Measurements from ENCODE around the gene KRT83. TPM values are rescaled to one million over a fixed set of nuclear protein-coding genes. Genes with fewer than 3 reads are reported as not detected.
"Not testable (repeated sequence)": the region's sequence is repeated elsewhere in the genome, so short reads cannot be mapped to it uniquely, and the experiment has no call there.

Gene KRT83
- polyA plus RNA-seq, 1 donor = not detected

DNA sequence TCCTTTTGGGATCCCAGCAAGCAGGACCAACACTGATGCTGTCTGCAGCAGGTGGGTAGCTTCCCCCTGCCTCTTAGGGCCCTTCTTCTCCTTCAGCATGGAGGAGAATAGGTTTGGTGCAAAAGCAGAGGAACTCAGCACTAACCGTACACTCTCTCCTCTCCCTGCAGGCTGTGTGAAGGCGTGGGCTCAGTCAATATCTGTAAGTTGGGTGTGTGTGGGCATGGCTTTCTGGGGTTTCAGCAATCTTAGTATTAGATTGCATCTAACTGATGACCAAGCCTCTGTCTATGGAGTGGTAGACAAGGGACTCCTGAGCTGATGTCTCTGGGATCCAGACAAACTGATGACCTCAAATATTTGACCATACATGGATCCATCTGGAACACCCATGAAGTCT lies 31.8 kb upstream of the KRT83 start:
- no peak for DNase-seq

DNA sequence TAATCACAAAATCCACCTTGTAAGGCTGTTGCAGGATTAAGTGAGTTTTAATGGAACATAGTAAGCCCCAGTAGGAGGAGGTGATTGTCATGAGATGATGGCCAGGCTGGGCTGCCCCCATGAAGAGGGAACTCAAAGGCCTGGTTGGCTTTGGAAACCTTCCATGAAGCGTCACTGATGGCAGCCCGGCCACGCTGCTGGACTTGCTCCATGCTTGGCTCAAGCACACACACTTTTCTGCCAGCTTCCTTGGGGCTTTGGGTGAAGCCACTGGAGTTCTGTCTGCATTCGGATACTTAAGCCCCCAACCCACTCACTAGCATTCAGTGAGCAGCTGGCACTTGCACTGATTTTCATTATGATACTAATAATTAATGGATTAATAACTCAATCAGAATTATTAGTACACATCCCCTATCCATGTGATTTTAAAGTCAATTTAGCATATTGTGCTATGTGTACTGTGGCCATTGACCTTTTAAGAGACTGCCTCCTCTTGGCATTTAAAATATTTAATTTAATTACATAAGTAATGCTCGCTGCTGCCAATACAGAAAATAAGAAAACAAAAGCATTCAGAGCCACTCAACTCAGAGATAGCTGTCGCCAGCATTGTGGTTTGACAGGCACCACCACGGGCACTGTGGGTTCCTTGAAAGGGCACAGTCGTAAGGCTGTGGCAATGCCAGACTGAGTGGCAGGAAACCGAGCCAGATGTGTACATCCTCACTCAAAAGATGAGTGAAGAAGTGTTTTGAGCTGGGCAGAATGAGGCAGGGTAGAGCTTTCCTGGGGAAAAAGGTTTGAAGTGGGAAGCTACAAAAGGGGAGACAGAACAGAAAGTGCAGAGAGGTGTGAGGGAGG lies 30.2 kb upstream of the KRT83 start:
- DNase-seq = no peak

DNA sequence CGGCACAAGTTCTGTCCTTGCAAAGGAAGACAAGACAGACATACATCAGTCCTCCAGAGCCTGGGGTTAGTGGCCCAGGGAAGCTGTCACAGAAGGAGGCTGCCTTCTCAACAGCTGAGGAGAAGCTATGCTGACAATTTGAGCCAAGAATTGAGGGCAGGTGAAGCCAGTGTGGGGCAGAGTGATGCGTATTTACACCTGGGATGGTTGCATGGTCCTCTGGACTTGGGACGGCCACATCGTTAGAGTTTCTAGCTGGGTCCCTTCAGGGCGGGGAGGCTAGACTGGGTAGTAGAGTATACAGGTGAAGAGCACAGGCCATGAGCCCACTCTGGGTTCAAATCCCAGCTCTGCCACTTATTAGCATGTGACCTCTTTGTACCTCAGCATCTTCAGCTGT lies 29.6 kb upstream of the KRT83 start:
- no peak for DNase-seq

DNA sequence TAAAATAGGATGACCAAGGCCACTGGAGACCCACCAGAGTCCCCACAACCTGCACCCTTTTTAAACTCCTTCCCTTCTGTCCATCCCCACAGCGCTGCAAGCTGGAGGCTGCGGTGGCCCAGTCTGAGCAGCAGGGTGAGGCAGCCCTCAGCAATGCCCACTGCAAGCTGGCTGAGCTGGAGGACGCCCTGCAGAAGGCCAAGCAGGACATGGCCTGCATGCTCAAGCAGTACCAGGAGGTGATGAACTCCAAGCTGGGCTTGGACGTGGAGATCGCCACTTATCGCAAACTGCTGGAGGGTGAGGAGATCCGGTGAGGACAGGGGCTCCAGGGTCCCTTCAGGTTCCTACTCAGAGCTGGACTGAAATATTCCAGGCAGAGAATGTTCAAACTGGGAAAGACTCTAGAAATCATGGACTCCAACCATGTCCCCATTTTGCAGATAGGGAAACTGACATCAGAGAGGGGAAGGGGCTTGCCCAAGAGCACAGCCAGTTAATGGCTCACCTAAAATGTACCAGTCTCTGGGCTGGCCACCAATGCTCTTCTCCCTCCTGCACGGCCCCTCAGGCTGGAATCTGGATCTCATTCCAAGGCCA lies 28.9 kb upstream of the KRT83 start:
- DNase-seq = no peak

DNA sequence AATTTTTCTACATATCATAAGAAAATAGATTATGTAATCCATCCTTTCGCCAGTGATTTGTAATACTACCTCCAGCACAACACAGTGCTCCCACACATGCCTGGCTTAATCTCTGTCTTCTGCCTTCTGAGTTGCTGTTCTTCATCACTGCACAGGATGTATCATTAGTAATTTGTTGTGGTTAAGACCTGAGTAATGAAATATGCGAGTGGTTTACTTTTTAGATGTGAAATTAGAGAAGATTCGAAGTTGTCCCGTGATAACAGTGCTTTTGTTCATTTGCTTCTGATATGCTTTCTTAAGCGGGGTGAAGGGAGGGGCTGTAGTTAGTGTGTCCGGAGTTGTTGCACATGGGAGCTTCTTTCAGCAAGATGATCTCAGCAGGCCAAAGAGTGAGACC lies 28.0 kb upstream of the KRT83 start:
- no peak for DNase-seq

DNA sequence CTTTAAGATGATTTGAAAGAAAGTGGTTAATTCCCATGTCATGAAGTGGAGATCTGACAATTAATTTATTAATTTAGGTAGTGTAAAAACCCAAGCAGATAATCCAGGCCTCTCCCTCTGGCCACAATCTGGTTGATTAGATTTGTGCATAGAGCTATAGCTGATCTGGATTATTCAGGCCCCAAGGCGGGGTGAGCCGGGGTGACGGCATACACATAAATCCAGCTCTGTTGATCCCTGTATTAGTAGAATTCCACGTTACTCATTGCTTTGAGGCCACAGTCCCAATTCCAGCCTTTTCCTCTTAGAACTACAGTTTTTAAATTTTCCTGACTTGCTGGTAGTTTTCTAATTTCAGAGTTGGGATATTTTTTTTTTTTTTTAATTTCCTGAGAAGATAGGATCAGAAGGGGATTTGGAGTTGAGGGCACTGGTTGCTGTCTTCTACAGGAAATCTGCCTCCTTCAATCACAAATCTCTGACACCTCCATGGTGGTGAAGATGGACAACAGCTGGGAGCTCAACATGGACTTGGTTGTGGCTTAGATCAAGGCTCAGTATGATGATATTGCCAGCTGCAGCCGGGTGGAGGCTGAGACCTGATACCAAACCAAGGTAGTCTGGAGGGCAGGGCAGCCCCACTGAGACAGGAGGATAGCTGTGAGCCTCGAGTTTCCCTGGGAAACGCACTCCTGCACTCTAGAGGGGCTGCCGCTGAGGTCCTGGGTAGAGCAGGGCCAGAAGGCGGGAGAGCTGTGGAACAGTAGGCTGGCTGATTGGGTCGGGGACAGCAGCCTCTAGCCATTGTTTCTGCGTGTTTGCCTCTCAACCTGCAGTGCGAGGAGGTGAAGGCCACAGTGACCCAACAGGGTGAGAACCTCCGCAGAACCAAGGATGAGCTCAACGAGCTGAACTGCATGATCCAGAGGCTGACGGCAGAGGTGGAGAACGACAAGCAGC lies 26.6 kb upstream of the KRT83 start:
- DNase-seq = no peak

DNA sequence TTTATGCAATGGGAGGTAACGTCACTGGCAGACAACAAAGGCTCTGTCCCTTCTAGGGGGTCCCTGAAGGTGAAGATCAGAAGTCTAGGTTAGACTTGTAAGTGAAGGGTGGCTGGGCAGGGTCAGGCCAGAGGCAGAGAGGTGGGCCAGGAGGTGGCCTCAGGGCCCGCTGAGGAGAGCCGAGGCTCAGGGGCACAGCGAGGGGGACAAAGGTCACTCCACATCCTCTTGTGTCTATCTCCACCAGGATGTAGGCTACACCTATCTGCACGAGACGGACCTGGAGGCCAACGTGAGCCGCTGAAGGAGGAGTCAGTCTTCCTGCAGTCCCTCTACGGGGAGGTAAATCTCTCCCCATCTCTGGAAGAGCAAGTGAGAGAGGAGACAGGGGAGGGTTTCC lies 25.8 kb upstream of the KRT83 start:
- DNase-seq = no peak

DNA sequence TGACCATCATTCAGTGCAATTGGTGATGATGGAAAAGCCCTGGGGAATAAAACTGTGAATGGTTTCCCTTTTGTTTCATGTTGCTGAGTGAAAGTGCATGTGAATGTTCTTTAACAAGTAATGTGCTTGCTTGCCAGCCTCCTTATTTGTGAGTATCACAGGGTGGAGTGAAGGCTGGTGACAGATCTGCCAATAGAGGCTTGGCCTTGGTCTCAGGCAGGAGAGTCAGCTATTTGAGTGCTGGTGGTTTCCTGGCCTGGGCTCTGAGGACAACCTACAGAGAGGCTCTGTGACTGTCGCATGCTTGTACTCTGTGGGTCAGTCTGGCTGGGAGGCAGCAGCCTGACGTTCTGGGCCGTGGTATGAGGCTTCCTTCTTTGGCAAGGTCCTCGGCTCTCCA lies 25.4 kb upstream of the KRT83 start:
- no peak for DNase-seq

DNA sequence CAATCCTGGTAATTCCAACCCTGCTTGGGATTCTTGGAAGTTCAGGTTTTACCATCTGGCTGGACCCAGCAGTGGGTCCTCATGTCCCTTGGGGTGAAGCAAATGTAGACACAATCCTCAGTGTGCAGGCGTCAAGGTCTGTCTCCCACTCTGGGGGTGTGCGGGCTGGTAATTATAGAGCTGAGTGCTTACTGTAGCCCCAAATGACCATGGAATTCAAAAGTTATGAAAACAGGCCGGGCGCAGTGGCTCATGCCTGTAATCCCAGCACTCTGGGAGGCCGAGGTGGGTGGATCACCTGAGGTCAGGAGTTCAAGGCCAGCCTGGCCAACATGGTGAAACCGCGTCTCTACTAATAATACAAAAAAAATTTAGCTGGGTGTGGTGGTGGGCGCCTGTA lies 23.8 kb upstream of the KRT83 start:
- DNase-seq = not testable (repeated sequence)

DNA sequence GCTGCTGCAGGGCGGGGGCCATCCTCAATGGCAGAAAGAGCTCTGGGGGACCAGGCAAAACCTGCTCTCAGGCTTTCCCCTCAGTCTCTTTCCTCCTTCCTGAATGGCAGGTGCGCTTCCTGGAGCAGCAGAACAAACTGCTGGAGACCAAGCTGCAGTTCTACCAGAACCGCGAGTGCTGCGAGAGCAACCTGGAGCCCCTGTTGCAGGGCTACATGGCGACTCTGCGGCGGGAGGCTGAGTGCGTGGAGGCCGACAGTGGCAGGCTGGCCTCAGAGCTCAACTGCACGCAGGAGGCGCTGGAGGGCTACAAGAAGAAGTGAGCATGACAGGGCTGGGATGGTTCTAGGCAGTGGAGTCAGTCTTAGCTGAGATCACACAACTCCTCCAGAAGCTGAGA lies 22.9 kb upstream of the KRT83 start:
- DNase-seq = no peak

DNA sequence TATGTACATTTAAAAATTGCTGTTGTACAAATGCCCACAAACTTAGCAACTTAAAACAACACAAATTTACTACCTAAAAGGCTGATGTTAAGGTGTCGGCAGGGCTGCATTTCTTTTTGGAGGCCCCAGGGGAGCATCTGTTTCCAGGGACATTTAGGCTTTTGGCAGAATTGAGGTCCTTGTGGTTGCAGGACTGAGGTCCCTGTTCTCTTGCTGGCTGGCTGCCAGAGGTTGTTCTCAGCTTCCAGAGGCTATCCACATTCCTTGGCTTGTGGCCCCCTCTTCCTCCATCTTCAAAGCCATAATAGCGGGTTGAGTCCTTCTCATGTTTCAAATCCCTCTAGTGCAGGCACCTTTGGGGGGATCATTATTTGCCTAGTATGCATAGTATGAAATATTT lies 22.4 kb upstream of the KRT83 start:
- DNase-seq = no peak

DNA sequence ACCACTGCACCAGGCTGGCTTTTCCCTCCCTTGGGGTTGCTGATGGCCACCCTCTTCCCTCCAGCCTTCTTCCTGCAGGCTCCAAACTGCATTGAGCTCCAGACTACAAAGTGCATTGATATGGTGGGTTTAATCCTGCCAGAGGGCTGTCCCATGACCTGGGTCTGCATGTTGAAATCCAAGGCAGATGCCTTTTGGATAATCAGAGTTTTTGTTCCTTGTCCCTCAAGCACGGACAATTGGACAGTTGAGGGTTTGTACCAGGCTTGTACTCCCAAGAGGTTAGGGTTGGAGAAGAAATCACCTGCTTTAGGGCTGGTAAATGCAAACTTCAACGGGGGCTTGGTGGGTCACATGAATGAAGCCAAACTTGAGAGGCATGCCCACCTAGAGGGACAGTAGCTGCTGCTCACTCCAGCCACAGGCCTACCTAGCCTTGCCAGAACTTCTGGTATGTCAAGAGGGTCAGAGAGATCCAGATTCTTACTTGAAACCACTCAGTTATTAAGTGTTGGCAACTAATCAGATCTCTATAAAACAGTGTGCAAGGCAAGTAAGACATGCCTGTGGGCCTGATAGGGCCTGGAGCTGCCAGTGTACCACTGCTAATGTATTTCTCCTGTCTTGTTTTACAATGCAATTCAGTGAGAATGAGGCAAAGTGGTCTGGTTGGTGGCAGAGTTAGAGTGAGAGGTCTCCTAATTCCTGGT lies 21.7 kb upstream of the KRT83 start:
- no peak for DNase-seq

DNA sequence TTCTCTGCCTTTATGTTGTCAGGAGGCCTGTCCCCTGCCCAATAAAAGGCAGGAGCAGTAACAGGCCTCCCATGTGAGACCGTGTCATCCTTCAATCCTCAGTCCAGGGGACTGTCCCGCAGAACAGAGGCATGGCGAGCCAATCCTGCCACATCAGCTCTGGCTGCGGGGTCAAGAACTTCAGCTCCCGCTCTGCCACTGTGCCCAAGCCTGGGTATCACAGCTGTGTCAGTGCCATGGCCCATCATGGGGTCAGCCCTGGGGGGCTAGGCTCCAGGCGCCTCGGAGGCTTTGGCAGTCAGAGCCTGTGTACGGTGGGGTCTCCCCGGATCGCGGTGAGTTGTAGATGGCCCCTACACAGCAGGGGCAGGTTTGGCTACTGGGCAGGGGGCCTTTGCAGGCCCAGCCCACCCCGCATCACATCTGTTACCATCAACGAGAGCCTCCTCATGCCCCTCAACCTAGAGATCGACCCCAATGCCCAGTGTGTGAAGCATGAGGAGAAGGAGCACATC lies 19.9 kb upstream of the KRT83 start:
- DNase-seq = no peak

DNA sequence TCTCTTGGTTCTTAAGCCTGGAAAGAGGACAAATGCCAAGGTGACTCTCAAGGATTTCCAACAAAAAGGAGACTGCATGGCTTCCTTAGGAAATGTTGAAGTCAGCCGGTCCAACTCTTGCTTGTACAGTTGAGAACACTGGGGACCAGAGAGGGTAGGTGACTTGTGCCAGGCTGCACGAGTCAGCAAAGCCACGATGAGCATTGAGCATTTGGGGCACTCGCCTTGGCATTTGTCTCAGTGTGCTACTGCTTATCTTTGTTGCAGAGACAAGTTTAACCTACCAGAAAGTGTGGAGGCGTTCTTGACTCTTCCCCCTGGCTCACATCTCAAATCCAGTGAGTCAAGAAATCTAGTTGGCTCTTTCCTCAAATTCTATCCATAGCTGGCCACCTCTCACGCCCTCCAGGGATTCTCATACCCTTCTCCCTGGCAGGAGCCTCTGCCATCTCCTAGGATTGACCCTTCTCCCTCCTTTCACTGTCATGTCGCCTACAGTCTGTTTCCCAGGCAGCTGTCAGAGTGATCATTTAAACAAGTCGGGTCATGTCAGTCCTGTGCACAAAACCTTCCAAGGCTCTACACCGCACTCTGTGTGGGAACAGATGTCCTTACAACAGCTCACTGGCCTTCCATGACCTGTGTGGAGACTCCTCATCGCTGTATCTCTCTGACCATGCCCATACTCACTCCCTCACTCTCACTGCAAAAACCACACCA lies 17.2 kb upstream of the KRT83 start:
- no peak for DNase-seq

DNA sequence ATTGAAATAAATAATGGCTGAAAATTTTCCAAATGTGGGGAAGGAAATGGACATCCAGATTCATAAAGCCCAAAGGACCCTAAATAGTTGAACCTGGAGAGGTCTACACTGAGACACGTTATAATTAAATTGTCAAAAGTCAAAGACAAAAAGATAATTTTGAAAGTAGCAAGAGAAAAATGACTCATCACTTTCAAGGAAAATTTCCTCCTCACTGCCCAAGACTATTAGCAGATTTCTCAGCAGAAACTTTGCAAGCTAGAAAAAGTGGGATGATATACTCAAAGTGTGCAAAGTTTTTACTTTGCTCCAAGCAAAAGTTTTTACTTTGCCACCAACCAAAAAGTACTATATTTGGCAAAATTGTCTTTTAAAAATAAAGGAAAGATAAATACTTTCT lies 15.9 kb upstream of the KRT83 start:
- DNase-seq = no peak

DNA sequence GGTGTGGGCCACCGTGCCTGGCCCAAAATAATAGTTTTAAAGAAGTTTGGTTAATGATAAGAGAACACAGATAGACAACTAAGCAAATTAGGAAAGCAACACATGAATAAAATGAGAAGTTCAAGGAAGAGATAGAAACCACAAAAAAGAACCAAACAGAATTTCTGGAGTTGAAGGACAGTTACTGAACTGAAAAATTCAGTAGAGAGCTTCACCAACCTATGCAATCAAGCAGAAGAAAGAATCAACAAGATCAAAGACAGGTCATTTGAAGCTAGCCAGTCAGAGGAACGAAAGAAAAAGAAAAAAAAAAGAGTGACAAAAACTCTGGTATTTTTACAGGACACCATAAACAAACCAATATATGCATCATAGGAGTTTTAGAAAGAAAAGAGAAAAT lies 15.4 kb upstream of the KRT83 start:
- DNase-seq = no peak

DNA sequence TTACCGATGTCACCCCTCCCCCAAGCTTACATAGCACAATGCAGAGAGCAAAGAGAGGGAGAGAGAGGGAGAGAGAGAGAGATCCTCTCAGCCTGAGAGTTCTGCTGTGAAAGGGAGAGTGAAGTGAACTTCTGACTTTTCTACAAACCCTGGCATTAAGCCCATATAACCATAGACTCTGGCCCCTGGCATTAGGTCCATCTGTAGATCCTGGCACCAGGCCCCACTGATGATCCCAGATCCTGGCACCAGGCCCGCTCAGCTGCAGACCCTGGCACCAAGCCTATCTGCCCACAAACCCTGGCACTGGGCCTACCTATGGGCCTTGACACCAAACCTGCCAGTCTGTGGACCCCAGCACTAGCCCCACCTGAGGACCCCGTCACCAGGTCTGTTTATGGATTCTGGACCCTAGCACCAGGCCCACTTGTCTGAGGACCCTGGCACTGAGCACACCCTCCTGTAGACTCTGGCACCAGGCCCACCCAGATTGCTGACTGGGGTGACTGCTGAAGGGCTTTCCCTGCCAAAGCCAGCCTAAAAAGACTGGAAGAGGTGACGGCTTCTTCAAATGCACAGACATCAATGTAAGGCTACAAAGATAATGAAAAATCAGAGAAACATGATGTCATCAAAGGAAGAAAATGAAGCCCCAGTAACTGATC lies 14.5 kb upstream of the KRT83 start:
- DNase-seq = no peak

DNA sequence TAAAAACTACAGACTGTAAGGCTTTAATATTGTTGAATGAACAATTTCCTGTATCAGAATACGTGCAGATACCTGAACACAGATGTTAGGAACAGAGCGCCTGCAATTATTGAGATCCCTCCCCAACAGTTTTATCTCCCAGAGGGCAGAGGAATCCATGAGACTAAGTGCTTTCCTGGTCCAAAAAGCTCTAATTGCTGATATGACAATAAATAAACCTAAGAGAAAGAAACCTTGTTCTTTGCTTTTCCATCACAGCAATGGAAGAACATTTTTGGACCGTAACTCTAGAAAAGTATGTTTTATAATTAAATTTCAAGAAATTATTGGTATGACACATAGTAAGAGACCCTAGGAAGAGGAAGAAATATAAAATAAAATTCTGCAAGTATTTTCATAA lies 13.0 kb upstream of the KRT83 start:
- DNase-seq = no peak

DNA sequence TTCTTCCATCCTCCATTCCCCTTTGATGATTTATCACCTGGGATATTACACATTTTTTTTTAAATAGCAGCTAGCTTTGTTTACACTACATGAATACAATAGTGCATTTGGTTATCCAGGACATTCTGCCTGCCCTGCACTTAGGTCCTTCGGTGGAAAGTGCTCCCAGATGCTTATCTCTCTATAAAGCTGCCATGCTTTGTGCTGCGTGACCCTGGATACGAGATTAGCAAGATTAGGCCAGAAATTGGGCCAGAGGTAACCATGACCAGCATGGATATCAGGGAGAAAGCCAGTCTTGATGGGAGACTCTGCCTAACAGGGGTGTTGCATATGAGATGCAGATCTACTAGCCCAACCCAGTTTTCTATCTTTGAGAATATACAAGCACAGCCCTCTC lies 12.1 kb upstream of the KRT83 start:
- no peak for DNase-seq

DNA sequence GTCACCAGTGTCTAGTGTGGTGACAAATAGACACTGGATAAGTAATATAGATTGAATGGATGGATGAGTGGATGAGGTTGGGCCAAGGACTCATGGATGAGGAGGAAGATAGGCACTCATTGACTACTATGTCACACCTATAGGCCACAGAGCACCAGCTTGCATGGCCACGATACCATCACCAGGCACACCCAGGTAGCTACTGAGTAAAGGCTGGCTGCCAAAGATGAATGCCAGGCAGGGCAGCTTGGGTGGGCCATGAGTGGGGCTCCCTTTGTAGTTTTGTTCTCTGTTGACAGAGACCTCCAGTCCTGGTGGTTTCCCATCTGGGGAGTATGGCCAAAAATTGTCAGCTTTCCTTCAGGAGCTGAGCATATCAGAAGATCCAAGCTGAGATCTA lies 11.2 kb upstream of the KRT83 start:
- no peak for DNase-seq

DNA sequence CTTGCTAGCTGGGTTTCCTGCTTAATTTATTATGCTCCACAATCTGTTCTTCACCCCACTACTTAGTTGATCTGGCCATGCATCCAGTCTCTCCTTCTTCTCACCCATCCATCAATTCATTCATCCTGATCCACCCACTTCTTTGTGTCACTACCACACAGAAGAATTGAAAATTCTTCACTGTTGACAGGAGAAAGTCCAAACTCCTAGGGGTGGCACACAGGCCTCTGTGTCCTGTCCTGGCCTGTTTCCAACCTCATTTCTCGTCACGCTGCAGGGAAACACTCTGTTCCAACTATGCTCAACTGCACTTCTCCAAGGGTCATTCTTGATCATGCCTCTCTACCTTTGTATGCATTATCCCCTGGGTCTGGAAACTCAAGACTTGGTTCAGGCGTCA lies 10.6 kb upstream of the KRT83 start:
- DNase-seq = no peak
